HFFc6 (cell line): Measurements from ENCODE around the gene BRI3. TPM values are rescaled to one million over a fixed set of nuclear protein-coding genes. Genes with fewer than 3 reads are reported as not detected.
A peak's percentile ranks its signal among the peaks of the same experiment; 100 is the strongest.

Experiments used
- DNase-seq: peaks from one replicate; pipeline ENCODE4 v3.0.0-alpha.2; 2018
- H3K27ac Mint-ChIP-seq: 2 replicates; pipeline ENCODE4 v1.8.0; 2020; ENCODE audit warnings: mild to moderate bottlenecking, mixed read lengths
- H3K27me3 Mint-ChIP-seq: 2 replicates; pipeline ENCODE4 v1.8.0; 2021; ENCODE audit warnings: mild to moderate bottlenecking, moderate library complexity, mixed read lengths; ENCODE audit not compliant: insufficient read depth
- H3K36me3 Mint-ChIP-seq: 2 replicates; pipeline ENCODE4 v1.8.0; 2021; ENCODE audit warnings: low read depth, mixed read lengths
- H3K4me1 Mint-ChIP-seq: 2 replicates; pipeline ENCODE4 v1.8.0; 2020; ENCODE audit warnings: low read depth, mixed read lengths
- H3K4me3 Mint-ChIP-seq: 2 replicates; pipeline ENCODE4 v1.8.0; 2020; ENCODE audit warnings: mild to moderate bottlenecking, moderate library complexity, mixed read lengths
- H3K9me3 Mint-ChIP-seq: 2 replicates; pipeline ENCODE4 v1.8.0; 2020; ENCODE audit warnings: mild to moderate bottlenecking, mixed read lengths
- CTCF ChIP-seq: fragments of 200-600 bp; sonication (generic); IDR thresholded peaks from 2 replicates; pipeline ENCODE4 v1.5.0; 2021; ENCODE audit warnings: antibody characterized with exemption, mild to moderate bottlenecking
- total RNA-seq, 6 experiments: library from RNA; stranded (reverse); fragmentation: NEBNext Ultra II Directional; extraction: Animal tissue kit (Norgen Biotek cat#: 25700); gene quantifications; 2 replicates in 1 of 6; 3 replicates in 5 of 6; pipeline ENCODE4 v1.2.3, GENCODE V29; 2021

The BRI3 gene
- total RNA-seq, 6 experiments from 2014 or later, result 288 to 304 (median 295) TPM

GRCh38 chr7:98293746-98294145 is 12.3 kb downstream of the BRI3 start:
- Mint-ChIP-seq H3K9me3 (no peaks in the 10 kb centered on the region), H3K27ac (no peak overlapping the region), H3K36me3 (0 out of 2 replicates have a peak, but pooled peaks cover 3% of the 10 kb centered on the region), H3K4me1 (peaks cover 15% of the 10 kb centered on the region), H3K27me3 (peaks cover 21% of the 10 kb centered on the region), H3K4me3 (no peak overlapping the region)
- DNase-seq, result no peak
- TF ChIP-seq CTCF, result no peak

DNA sequence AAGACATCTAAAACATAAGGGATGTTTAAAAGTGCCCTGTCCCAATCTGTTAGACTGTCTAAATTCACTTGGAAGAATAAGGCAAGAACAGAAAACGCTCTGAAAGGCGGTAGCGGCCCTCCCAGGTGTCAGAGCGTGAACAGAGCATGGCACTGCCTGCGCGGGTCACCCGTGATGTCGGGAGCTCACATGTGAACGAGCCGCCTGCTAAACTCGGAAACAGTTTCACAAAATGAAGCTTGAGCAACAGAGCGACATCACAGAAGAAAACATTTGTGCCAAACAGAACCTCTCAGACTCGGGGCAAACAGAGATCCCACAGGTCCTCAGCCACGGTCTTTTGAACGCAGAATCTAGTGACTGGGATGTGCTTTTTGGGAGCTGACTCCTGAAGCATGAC is 12.8 kb downstream of the BRI3 start:
- H3K4me3 Mint-ChIP-seq, result no peak overlapping the region
- 0 out of 2 replicates have a peak, but pooled peaks cover 3% of the 10 kb centered on the region for H3K36me3 Mint-ChIP-seq
- TF ChIP-seq CTCF, result no peak
- H3K27ac Mint-ChIP-seq, result peak overlapping the region; percentile 65
- H3K27me3 Mint-ChIP-seq, result peaks cover 21% of the 10 kb centered on the region
- DNase-seq, result no peak
- peaks cover 15% of the 10 kb centered on the region for H3K4me1 Mint-ChIP-seq
- no peaks in the 10 kb centered on the region for H3K9me3 Mint-ChIP-seq

- Mint-ChIP-seq H3K27ac (peak overlapping the region; percentile 65), H3K4me1 (peaks cover 15% of the 10 kb centered on the region), H3K27me3 (peaks cover 21% of the 10 kb centered on the region), H3K9me3 (no peaks in the 10 kb centered on the region), H3K4me3 (no peak overlapping the region), H3K36me3 (0 out of 2 replicates have a peak, but pooled peaks cover 3% of the 10 kb centered on the region)
- DNase-seq, result peak; percentile 39
- TF ChIP-seq CTCF, result peak; percentile 88
These were observed 13.4 kb downstream of the BRI3 start for GRCh38 chr7:98294798-98295382.

GRCh38 chr7:98295467-98296192 is 14.1 kb downstream of the BRI3 start:
- no peak for TF ChIP-seq CTCF
- no peaks in the 10 kb centered on the region for H3K9me3 Mint-ChIP-seq
- 0 out of 2 replicates have a peak, but pooled peaks cover 3% of the 10 kb centered on the region for H3K36me3 Mint-ChIP-seq
- peaks cover 15% of the 10 kb centered on the region for H3K4me1 Mint-ChIP-seq
- H3K27me3 Mint-ChIP-seq, result peaks cover 21% of the 10 kb centered on the region
- DNase-seq, result no peak
- H3K27ac Mint-ChIP-seq, result peak overlapping the region; percentile 48; the same call in 1 of the 2 replicates
- H3K4me3 Mint-ChIP-seq, result no peak overlapping the region

- Mint-ChIP-seq H3K4me1 (peaks cover 15% of the 10 kb centered on the region), H3K36me3 (0 out of 2 replicates have a peak, but pooled peaks cover 3% of the 10 kb centered on the region), H3K4me3 (no peak overlapping the region), H3K27ac (peak overlapping the region; percentile 18; the same call in 1 of the 2 replicates), H3K9me3 (no peaks in the 10 kb centered on the region), H3K27me3 (peaks cover 19% of the 10 kb centered on the region)
- DNase-seq, result no peak
- TF ChIP-seq CTCF, result no peak
These were observed 15.3 kb downstream of the BRI3 start for GRCh38 chr7:98296833-98297232.
